ENCODE data around the gene NOTCH1.

DNA sequence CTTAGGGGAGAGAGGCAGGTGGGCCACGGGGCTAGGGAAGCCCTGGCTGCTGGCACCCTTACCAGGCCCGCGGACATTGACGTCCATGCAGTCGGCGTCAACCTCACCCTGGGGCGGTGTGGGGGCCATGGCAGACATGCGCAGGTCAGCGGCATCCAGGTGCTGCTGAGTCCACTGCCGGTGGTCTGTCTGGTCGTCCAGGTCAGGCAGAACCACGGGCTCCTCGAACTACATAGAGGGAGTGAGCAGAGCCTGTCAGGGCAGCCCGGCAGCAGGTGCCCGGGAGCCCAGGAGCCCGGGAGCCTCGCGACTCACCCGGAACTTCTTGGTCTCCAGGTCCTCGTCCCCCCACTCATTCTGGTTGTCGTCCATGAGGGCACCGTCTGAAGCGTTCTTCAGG lies 44.2 kb downstream of the NOTCH1 start:
- TF ChIP-seq, protein P1, sequence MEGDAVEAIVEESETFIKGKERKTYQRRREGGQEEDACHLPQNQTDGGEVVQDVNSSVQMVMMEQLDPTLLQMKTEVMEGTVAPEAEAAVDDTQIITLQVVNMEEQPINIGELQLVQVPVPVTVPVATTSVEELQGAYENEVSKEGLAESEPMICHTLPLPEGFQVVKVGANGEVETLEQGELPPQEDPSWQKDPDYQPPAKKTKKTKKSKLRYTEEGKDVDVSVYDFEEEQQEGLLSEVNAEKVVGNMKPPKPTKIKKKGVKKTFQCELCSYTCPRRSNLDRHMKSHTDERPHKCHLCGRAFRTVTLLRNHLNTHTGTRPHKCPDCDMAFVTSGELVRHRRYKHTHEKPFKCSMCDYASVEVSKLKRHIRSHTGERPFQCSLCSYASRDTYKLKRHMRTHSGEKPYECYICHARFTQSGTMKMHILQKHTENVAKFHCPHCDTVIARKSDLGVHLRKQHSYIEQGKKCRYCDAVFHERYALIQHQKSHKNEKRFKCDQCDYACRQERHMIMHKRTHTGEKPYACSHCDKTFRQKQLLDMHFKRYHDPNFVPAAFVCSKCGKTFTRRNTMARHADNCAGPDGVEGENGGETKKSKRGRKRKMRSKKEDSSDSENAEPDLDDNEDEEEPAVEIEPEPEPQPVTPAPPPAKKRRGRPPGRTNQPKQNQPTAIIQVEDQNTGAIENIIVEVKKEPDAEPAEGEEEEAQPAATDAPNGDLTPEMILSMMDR (IDR thresholded peaks at IDR 0.05), result no peak
- TF ChIP-seq POLR2A (IDR thresholded peaks at IDR 0.05), result no peak
- no peak for TF ChIP-seq POLR2AphosphoS5 (IDR thresholded peaks at IDR 0.05)
